Hepatocyte (in vitro differentiated cells): ENCODE data around the gene GJB3. TPM values are rescaled to one million over a fixed set of nuclear protein-coding genes. Genes with fewer than 3 reads are reported as not detected.
"Not testable (repeated sequence)": the region's sequence is repeated elsewhere in the genome, so short reads cannot be mapped to it uniquely, and the experiment has no call there.

Experiments used
- DNase-seq: peaks from one replicate; pipeline ENCODE4 v3.0.0-alpha.2; 2016; ENCODE audit warnings: low spot score
- H2AFZ ChIP-seq: fragments of 200-600 bp; sonication (generic); 2 replicates; pipeline ENCODE4 v1.6.0; 2016; ENCODE audit warnings: antibody characterized with exemption, mild to moderate bottlenecking
- H3K27ac ChIP-seq: fragments of 200-600 bp; sonication (generic); 2 replicates; pipeline ENCODE4 v1.5.1; 2016; ENCODE audit warnings: mild to moderate bottlenecking
- H3K27me3 ChIP-seq: fragments of 200-600 bp; sonication (generic); 2 replicates; pipeline ENCODE4 v1.6.1; 2016
- H3K36me3 ChIP-seq: fragments of 200-600 bp; sonication (generic); replicated peaks from 2 replicates; pipeline ENCODE4 v1.5.1; 2016; ENCODE audit warnings: low read depth; ENCODE audit not compliant: insufficient read depth
- H3K4me1 ChIP-seq: fragments of 200-600 bp; sonication (generic); 2 replicates; pipeline ENCODE4 v1.5.1; 2016; ENCODE audit warnings: mild to moderate bottlenecking, moderate library complexity; ENCODE audit not compliant: insufficient read depth
- H3K4me2 ChIP-seq: fragments of 200-600 bp; sonication (generic); 2 replicates; pipeline ENCODE4 v1.6.0; 2016
- H3K4me3 ChIP-seq: fragments of 200-600 bp; sonication (generic); 2 replicates; pipeline ENCODE4 v1.5.1; 2016; ENCODE audit warnings: mild to moderate bottlenecking
- H3K79me2 ChIP-seq: fragments of 200-600 bp; sonication (generic); 2 replicates; pipeline ENCODE4 v1.6.0; 2017; ENCODE audit warnings: mild to moderate bottlenecking
- H3K9me2 ChIP-seq: fragments of 200-600 bp; sonication (generic); replicated peaks from 2 replicates; pipeline ENCODE4 v1.6.0; 2017; ENCODE audit warnings: mild to moderate bottlenecking; ENCODE audit not compliant: insufficient read depth
- H3K9me3 ChIP-seq: fragments of 200-600 bp; sonication (generic); 2 replicates; pipeline ENCODE4 v1.5.1; 2016; ENCODE audit warnings: low read depth, mild to moderate bottlenecking
- H4K20me1 ChIP-seq: fragments of 200-600 bp; sonication (generic); 2 replicates; pipeline ENCODE4 v1.6.0; 2016; ENCODE audit warnings: mild to moderate bottlenecking; ENCODE audit not compliant: insufficient read depth, poor library complexity, severe bottlenecking
- CTCF ChIP-seq: fragments of 200-600 bp; sonication (generic); IDR thresholded peaks from 2 replicates; pipeline ENCODE4 v1.5.1; 2016; ENCODE audit warnings: antibody characterized with exemption, mild to moderate bottlenecking; ENCODE audit not compliant: poor library complexity
- EZH2 ChIP-seq: fragments of 200-600 bp; sonication (generic); IDR thresholded peaks from 2 replicates; pipeline ENCODE4 v1.6.1; 2016; ENCODE audit warnings: antibody characterized with exemption, mild to moderate bottlenecking, borderline replicate concordance
- EZH2phosphoT487 ChIP-seq: fragments of 200-600 bp; sonication (generic); IDR thresholded peaks from one replicate; pipeline ENCODE4 v1.6.1; 2018; ENCODE audit warnings: antibody characterized with exemption, mild to moderate bottlenecking, low read depth, moderate library complexity; ENCODE audit not compliant: unreplicated experiment, severe bottlenecking
- WGBS: methylation state at CpG from one replicate; pipeline ENCODE4 v1.1.6; 2016; ENCODE audit warnings: low lambda C conversion rate; ENCODE audit errors: missing lambda C conversion rate; 5-methylcytosine and 5-hydroxymethylcytosine counted together
- polyA plus RNA-seq: library from polyadenylated mRNA; unstranded; fragments of >200 nt; fragmentation: Nextera tagmentation; extraction: Ambion mirVana; gene quantifications from 2 replicates; pipeline ENCODE4 v1.2.1, GENCODE V29; 2016
- total RNA-seq: library from RNA; depleted of rRNA; stranded (reverse); fragments of >200 nt; gene quantifications from 2 replicates; pipeline ENCODE4 v1.2.3, GENCODE V29; 2014

Gene GJB3
- total and polyA plus RNA-seq, 2 experiments from 2014 or later, result 2.0 to 3.2 TPM

DNA sequence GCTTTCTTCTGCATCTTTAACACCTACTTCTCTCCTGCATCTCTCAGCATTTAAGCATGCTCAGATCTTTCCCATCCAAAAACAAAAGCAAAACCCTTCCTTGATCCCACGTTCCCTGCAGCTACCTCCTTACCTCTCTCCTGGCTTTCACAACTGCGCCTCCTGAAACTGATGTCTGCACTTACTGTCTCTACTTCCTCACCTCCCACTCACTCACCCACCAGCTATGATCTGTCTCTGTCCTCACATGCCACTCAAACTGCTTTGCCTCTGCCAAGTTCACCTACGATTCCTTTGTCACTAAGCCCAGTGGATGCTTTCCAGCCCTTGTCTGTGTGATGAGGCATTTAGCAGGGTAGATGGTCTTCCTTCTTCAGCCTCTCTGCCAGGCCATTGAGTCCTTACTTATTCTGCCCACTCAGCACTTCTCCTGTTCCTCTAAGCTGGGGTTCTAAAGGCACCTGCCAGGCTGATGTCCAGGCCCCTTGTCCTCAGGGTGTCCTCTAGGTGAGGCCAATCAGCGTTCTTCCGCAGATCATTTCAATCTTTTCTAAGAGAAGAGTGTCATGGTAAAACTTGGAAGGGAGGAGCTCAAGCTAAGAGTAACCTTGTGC is 10.0 kb upstream of the GJB3 start:
- no peaks in the 10 kb centered on the region for H3K36me3 ChIP-seq
- H2AFZ ChIP-seq, result no peak overlapping the region
- H3K79me2 ChIP-seq, result no peaks in the 10 kb centered on the region

DNA sequence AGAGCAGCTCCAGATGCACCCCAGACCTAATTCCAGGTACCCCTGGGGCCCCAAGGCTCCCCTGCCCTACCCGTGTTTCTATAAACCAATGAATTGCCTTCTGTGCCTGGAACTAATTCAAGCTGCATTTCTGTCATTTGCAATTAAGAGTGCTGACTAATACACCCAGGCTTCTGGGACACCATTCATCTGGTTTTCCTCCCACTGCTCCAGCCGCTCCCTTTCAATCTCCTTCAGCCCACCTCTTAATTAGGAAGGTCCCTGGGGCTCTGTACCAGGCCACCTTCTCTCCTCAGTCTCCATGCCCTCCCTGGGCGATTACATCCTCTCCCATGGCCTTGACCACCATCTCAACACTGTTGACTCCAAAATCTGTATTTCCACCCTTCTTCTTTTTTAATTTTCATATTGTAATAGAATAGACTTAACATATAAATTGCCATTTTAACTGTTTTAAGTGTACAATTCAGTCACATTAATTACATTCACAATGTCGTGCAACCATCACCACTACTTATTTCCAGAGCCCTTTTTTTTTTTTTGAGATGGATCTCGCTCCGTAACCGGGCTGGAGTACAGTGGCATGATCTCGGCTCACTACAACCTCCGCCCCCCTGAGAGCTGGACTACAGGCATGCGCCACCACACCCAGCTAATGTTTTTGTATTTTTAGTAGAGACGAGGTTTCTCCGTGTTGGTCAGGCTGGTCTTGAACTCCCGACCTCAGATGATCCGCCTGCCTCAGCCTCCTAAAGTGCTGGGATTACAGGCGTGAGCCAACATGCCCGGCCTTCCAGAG is 9.2 kb upstream of the GJB3 start:
- no peak overlapping the region for H3K4me2 ChIP-seq

More for the DNA sequence above, 10.0 kb upstream of the GJB3 start:
- no peaks in the 10 kb centered on the region for H3K27me3 ChIP-seq
- no peaks in the 10 kb centered on the region for H3K9me2 ChIP-seq
- no peak overlapping the region for H3K27ac ChIP-seq
- H3K4me3 ChIP-seq, result no peak overlapping the region
- no peak overlapping the region for H3K4me2 ChIP-seq
- DNase-seq, result no peak
- WGBS, result 84% methylated on average over 5 of the region's 5 CpGs
- no peaks in the 10 kb centered on the region for H3K9me3 ChIP-seq
- TF ChIP-seq EZH2phosphoT487, result no peak
- no peak for TF ChIP-seq EZH2
- TF ChIP-seq CTCF, result no peak
- no peaks in the 10 kb centered on the region for H4K20me1 ChIP-seq
- H3K4me1 ChIP-seq, result no peaks in the 10 kb centered on the region

DNA sequence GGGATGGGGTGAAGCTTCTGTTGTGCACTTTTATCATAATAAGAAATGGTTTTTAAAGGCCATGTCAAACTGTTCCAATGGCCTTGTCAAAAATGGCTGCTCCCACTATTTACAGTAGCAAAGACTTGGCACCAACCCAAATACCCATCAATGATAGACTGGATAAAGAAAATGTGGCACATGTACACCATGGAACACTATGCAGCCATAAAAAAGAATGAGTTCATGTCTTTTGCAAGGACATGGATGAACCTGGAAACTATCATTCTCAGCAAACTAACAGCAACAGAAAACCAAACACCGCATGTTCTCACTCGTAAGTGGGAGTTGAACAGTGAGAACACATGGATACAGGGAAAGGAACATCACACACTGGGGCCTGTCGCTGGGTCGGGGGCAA is 7.9 kb upstream of the GJB3 start:
- not testable (repeated sequence) for H3K4me1 ChIP-seq, H3K9me3 ChIP-seq, H3K4me2 ChIP-seq, H3K9me2 ChIP-seq, H3K79me2 ChIP-seq, DNase-seq, H3K4me3 ChIP-seq, H4K20me1 ChIP-seq, H3K27me3 ChIP-seq, H3K36me3 ChIP-seq, H3K27ac ChIP-seq, H2AFZ ChIP-seq
- 94% methylated on average over 4 of the region's 4 CpGs for WGBS

More for the DNA sequence above, 9.2 kb upstream of the GJB3 start:
- no peaks in the 10 kb centered on the region for H3K4me1 ChIP-seq
- H3K27ac ChIP-seq, result no peak overlapping the region
- H3K79me2 ChIP-seq, result no peaks in the 10 kb centered on the region
- no peaks in the 10 kb centered on the region for H3K36me3 ChIP-seq
- TF ChIP-seq EZH2 (no peak), EZH2phosphoT487 (no peak), CTCF (no peak)
- H3K27me3 ChIP-seq, result no peaks in the 10 kb centered on the region
- no peaks in the 10 kb centered on the region for H3K9me2 ChIP-seq
- no peak overlapping the region for H3K4me3 ChIP-seq
- no peaks in the 10 kb centered on the region for H4K20me1 ChIP-seq
- no peaks in the 10 kb centered on the region for H3K9me3 ChIP-seq
- 88% methylated on average over 16 of the region's 16 CpGs for WGBS
- no peak for DNase-seq
- H2AFZ ChIP-seq, result no peak overlapping the region

- Histone ChIP-seq H3K79me2 (no peaks in the 10 kb centered on the region), H3K27me3 (no peaks in the 10 kb centered on the region), H3K9me3 (no peaks in the 10 kb centered on the region), H3K4me3 (no peak overlapping the region), H3K9me2 (no peaks in the 10 kb centered on the region), H3K4me2 (no peak overlapping the region), H3K27ac (no peak overlapping the region), H4K20me1 (no peaks in the 10 kb centered on the region), H3K36me3 (no peaks in the 10 kb centered on the region), H2AFZ (no peak overlapping the region), H3K4me1 (no peaks in the 10 kb centered on the region)
- no peak for DNase-seq
- TF ChIP-seq EZH2phosphoT487 (no peak), EZH2 (no peak), CTCF (no peak)
- WGBS, result 74% methylated on average over 8 of the region's 8 CpGs
These were observed 6.1 kb upstream of the GJB3 start for GRCh38 chr1:34774957-34775356.
